Activated CD8-positive, alpha-beta T cell treated with anti-CD3 and anti-CD28 coated beads, Interleukin-2, amount 10 ng/mL, durations not matched to agents 7 days and 5 days (primary cell): ENCODE measurements around the gene NF2. TPM values are rescaled to one million over a fixed set of nuclear protein-coding genes. Genes with fewer than 3 reads are reported as not detected.
"Not testable (repeated sequence)": the region's sequence is repeated elsewhere in the genome, so short reads cannot be mapped to it uniquely, and the experiment has no call there.

ENCODE experiments used
- ATAC-seq: fragments of 150-1000 bp; cut with Tn5 transposase; one replicate; pipeline ENCODE4 v1.10.0; 2021; ENCODE audit warnings: moderate library complexity
- CTCF ChIA-PET: fragments of 350-600 bp; sonication (Branson Sonifier 250); formaldehyde crosslinking; loops from one replicate; lab custom pipeline; 2021; ENCODE audit warnings: antibody characterized with exemption; lab: Charles Lee
- POLR2A ChIA-PET: fragments of 350-600 bp; sonication (Branson Sonifier 250); formaldehyde crosslinking; loops from one replicate; lab custom pipeline; 2021; ENCODE audit warnings: antibody characterized with exemption; lab: Charles Lee
- DNase-seq: peaks from one replicate; pipeline ENCODE4 v3.0.0-alpha.2; 2020
- H3K27ac Mint-ChIP-seq: one replicate; pipeline ENCODE4 v1.8.0; 2021; ENCODE audit warnings: mild to moderate bottlenecking, mixed read lengths
- H3K27me3 Mint-ChIP-seq: one replicate; pipeline ENCODE4 v1.8.0; 2021; ENCODE audit warnings: low read depth, mixed read lengths
- H3K36me3 Mint-ChIP-seq: one replicate; pipeline ENCODE4 v1.8.0; 2021; ENCODE audit warnings: low read depth, mixed read lengths
- H3K4me1 Mint-ChIP-seq: one replicate; pipeline ENCODE4 v1.8.0; 2021; ENCODE audit warnings: low read depth, mixed read lengths
- H3K4me3 Mint-ChIP-seq: one replicate; pipeline ENCODE4 v1.8.0; 2021; ENCODE audit warnings: mild to moderate bottlenecking, mixed read lengths
- H3K9me3 Mint-ChIP-seq: one replicate; pipeline ENCODE4 v1.8.0; 2022; ENCODE audit warnings: mixed read lengths; ENCODE audit not compliant: insufficient read depth
- total RNA-seq, 2 experiments: library from RNA; stranded (reverse); gene quantifications; one replicate each; pipeline ENCODE4 v1.2.3, GENCODE V29; 2021

Gene NF2
- total RNA-seq: 10 to 100 TPM; 60.6 to 61.2 TPM

- DNase-seq (peak; percentile 99), ATAC-seq (peak; percentile 98)
- Mint-ChIP-seq H3K4me1 (peaks cover 25% of the 10 kb centered on the region), H3K27me3 (no peaks in the 10 kb centered on the region), H3K36me3 (peaks cover 21% of the 10 kb centered on the region), H3K27ac (peak within 1 kb of the TSS; percentile 94), H3K4me3 (peak within 1 kb of the TSS; percentile 95), H3K9me3 (no peaks in the 10 kb centered on the region)
- ChIA-PET POLR2A (interaction anchor here (0.5 to 1.5 kb wide), 10 partner anchors 11 to 342 kb away, joined by 3 to 9 read pairs (median 3); partner anchors contain the start of gene ASCC2), CTCF (interaction anchor here (0.9 to 5.0 kb wide), 12 partner anchors 9 to 821 kb away, joined by 3 to 49 read pairs (median 5); no protein-coding TSS in a partner anchor)
These were observed at the start of gene NF2 for GRCh38 chr22:29603358-29604075. Gene NF2 (plus strand): TSS chr22:29603633. CDS start chr22:29603999, 366 bp downstream.

GRCh38 chr22:29555065-29555644, 48.3 kb upstream of the NF2 start:
- H3K9me3 Mint-ChIP-seq: no peaks in the 10 kb centered on the region
- ATAC-seq (no peak), DNase-seq (no peak)
- POLR2A ChIA-PET: interaction anchor here (1.5 to 1.8 kb wide), 2 partner anchors 9 to 34 kb away, joined by 5 to 6 read pairs; no protein-coding TSS in a partner anchor
- H3K4me3 Mint-ChIP-seq: no peak overlapping the region
- CTCF ChIA-PET: interaction anchor here (0.8 to 2.2 kb wide), 4 partner anchors 12 to 533 kb away, joined by 4 to 11 read pairs (median 5); no protein-coding TSS in a partner anchor
- H3K4me1 Mint-ChIP-seq: peaks cover 23% of the 10 kb centered on the region
- H3K27me3 Mint-ChIP-seq: no peaks in the 10 kb centered on the region
- peak overlapping the region; percentile 39 for H3K27ac Mint-ChIP-seq
- H3K36me3 Mint-ChIP-seq: peaks cover 12% of the 10 kb centered on the region

- CTCF ChIA-PET: no interaction called here
These were observed 44.4 kb upstream of the NF2 start for GRCh38 chr22:29559030-29559429.

GRCh38 chr22:29559853-29560252, 43.6 kb upstream of the NF2 start:
- H3K4me1 Mint-ChIP-seq: peaks cover under 1% of the 10 kb centered on the region
- no peak overlapping the region for H3K27ac Mint-ChIP-seq
- ChIA-PET CTCF (no interaction called here), POLR2A (interaction anchor here (0.7 kb wide), 1 partner anchor 16 kb away, joined by 3 read pairs; no protein-coding TSS in a partner anchor)
- ATAC-seq (no peak), DNase-seq (no peak)
- H3K36me3 Mint-ChIP-seq: peaks cover 7% of the 10 kb centered on the region
- H3K27me3 Mint-ChIP-seq: no peaks in the 10 kb centered on the region
- no peaks in the 10 kb centered on the region for H3K9me3 Mint-ChIP-seq
- no peak overlapping the region for H3K4me3 Mint-ChIP-seq

More at GRCh38 chr22:29559030-29559429, 44.4 kb upstream of the NF2 start:
- Mint-ChIP-seq H3K4me1 (peaks cover 6% of the 10 kb centered on the region), H3K4me3 (no peak overlapping the region), H3K36me3 (peaks cover 8% of the 10 kb centered on the region), H3K9me3 (no peaks in the 10 kb centered on the region), H3K27me3 (no peaks in the 10 kb centered on the region), H3K27ac (no peak overlapping the region)
- ATAC-seq (no peak), DNase-seq (no peak)
- POLR2A ChIA-PET: interaction anchor here (0.7 kb wide), 1 partner anchor 16 kb away, joined by 3 read pairs; no protein-coding TSS in a partner anchor

- ChIA-PET POLR2A (interaction anchor here (1.3 kb wide), 1 partner anchor 9 kb away, joined by 6 read pairs; the partner anchor contains the start of gene THOC5), CTCF (interaction anchor here (1.2 kb wide), 1 partner anchor 10 kb away, joined by 3 read pairs; no protein-coding TSS in a partner anchor)
- Mint-ChIP-seq H3K4me1 (no peaks in the 10 kb centered on the region), H3K36me3 (peaks cover 8% of the 10 kb centered on the region), H3K9me3 (no peaks in the 10 kb centered on the region), H3K27ac (no peak overlapping the region), H3K4me3 (no peak overlapping the region), H3K27me3 (no peaks in the 10 kb centered on the region)
- DNase-seq (no peak), ATAC-seq (no peak)
These were observed 39.6 kb upstream of the NF2 start for GRCh38 chr22:29563652-29564460.

DNA sequence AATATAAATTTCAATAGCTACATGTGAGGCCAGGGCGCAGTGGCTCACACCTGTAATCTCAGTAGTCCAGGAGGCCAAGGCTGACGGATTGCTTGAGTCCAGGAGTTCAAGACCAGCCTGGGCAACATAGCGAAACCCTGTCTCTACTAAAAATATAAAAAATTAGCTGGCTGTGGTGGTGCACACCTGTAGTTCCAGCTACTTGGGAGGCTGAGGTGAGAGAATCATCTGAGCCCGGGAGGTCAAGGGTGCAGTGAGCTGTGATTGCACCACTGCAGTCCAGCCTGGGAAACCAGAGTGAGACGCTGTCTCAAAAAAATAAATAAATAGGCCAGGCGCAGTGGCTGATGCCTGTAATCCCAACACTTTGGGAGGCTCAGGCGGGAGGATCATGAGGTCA, 36.9 kb upstream of the NF2 start:
- ATAC-seq, CTCF ChIA-PET, H3K27me3 Mint-ChIP-seq, H3K4me3 Mint-ChIP-seq, H3K4me1 Mint-ChIP-seq, H3K9me3 Mint-ChIP-seq, DNase-seq, H3K27ac Mint-ChIP-seq, H3K36me3 Mint-ChIP-seq: not testable (repeated sequence)
- POLR2A ChIA-PET: interaction anchor here (0.6 to 1.7 kb wide), 2 partner anchors 13 to 345 kb away, joined by 4 read pairs; partner anchors contain the start of gene THOC5

- ATAC-seq (no peak), DNase-seq (no peak)
- Mint-ChIP-seq H3K27me3 (no peaks in the 10 kb centered on the region), H3K27ac (no peak overlapping the region), H3K9me3 (no peaks in the 10 kb centered on the region), H3K36me3 (peaks cover 8% of the 10 kb centered on the region), H3K4me3 (no peak overlapping the region), H3K4me1 (no peaks in the 10 kb centered on the region)
- ChIA-PET POLR2A (interaction anchor here (1.7 kb wide), 1 partner anchor 14 kb away, joined by 4 read pairs; the partner anchor contains the start of gene THOC5), CTCF (no interaction called here)
These were observed 36.1 kb upstream of the NF2 start for GRCh38 chr22:29567338-29567737.

GRCh38 chr22:29569011-29569678, 34.3 kb upstream of the NF2 start:
- H3K36me3 Mint-ChIP-seq: peaks cover 8% of the 10 kb centered on the region
- ChIA-PET POLR2A (no interaction called here), CTCF (no interaction called here)
- no peaks in the 10 kb centered on the region for H3K9me3 Mint-ChIP-seq
- ATAC-seq (no peak), DNase-seq (no peak)
- no peaks in the 10 kb centered on the region for H3K27me3 Mint-ChIP-seq
- no peaks in the 10 kb centered on the region for H3K4me1 Mint-ChIP-seq
- no peak overlapping the region for H3K4me3 Mint-ChIP-seq
- no peak overlapping the region for H3K27ac Mint-ChIP-seq

- POLR2A ChIA-PET: no interaction called here
- no peak overlapping the region for H3K27ac Mint-ChIP-seq
- no peaks in the 10 kb centered on the region for H3K27me3 Mint-ChIP-seq
- no peak for ATAC-seq
- CTCF ChIA-PET: interaction anchor here (0.9 kb wide), 1 partner anchor 55 kb away, joined by 3 read pairs; no protein-coding TSS in a partner anchor
- no peaks in the 10 kb centered on the region for H3K4me1 Mint-ChIP-seq
- no peak overlapping the region for H3K4me3 Mint-ChIP-seq
- DNase-seq: no peak
- H3K36me3 Mint-ChIP-seq: peaks cover 8% of the 10 kb centered on the region
- no peaks in the 10 kb centered on the region for H3K9me3 Mint-ChIP-seq
These were observed 33.0 kb upstream of the NF2 start for GRCh38 chr22:29570456-29570855.

GRCh38 chr22:29570912-29571549, 32.4 kb upstream of the NF2 start:
- DNase-seq: no peak
- Mint-ChIP-seq H3K4me3 (no peak overlapping the region), H3K27ac (no peak overlapping the region), H3K4me1 (no peaks in the 10 kb centered on the region), H3K9me3 (no peaks in the 10 kb centered on the region), H3K36me3 (peaks cover 8% of the 10 kb centered on the region), H3K27me3 (no peaks in the 10 kb centered on the region)
- no peak for ATAC-seq
- POLR2A ChIA-PET: no interaction called here
- CTCF ChIA-PET: no interaction called here
